ENCODE data around the gene CLEC4E. TPM values are rescaled to one million over a fixed set of nuclear protein-coding genes. Genes with fewer than 3 reads are reported as not detected.
"Not testable (repeated sequence)": the region's sequence is repeated elsewhere in the genome, so short reads cannot be mapped to it uniquely, and the experiment has no call there.

Gene CLEC4E, protein sequence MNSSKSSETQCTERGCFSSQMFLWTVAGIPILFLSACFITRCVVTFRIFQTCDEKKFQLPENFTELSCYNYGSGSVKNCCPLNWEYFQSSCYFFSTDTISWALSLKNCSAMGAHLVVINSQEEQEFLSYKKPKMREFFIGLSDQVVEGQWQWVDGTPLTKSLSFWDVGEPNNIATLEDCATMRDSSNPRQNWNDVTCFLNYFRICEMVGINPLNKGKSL
- 10 to 100 TPM in 5 of 6 donors, 1 to 10 TPM in 1; 3.0 to 30.8 (median 16.3) TPM for total RNA-seq

DNA sequence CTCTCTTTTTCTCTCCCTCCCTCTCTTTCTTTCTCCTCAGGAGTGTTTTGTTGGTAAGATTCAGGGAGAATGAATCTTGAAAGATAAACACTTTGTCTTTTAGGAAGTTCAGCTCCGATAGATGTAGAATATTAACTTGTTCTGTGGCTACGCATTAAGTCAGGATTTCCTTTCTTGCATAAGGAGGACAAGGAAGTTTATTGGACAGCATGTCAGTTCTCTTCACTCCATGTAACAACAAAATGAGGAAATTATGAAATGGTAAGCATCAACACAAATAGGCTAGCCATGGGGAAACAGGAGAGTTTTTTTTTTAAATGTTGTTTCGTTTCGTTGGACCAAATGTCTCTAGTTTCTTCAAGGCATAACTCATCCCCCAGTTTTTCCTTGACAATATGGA lies at the start of gene CLEC4E:
Gene CLEC4E, minus strand, starts transcription at position 75 of the 400 bp plus-strand sequence. CDS start 108 bp downstream, outside the sequence.
- TF ChIP-seq POLR2A (IDR thresholded peaks at IDR 0.05) (peak in 1 of 4 donors; percentile 52), POLR2AphosphoS5 (IDR thresholded peaks at IDR 0.05) (peak in 1 of 2 donors; percentile 53)
- H3K4me1 ChIP-seq, result peaks cover 0 to 18% (median 14%) of the 10 kb centered on the region in 4 donors
- H3K27ac ChIP-seq, result peak within 1 kb of the TSS; percentile 50 to 88 (median 72)
- H3K36me3 ChIP-seq, result peaks cover 0 to 13% (median 0%) of the 10 kb centered on the region in 4 donors
- DNase-seq, H3K27me3 ChIP-seq, H3K9me3 ChIP-seq: not testable (repeated sequence)
- peak; percentile 57 to 85 for ATAC-seq (ENCODE audit: low FRiP score in 2 of 2)
- H3K4me3 ChIP-seq, result peak within 1 kb of the TSS in 3 of 4 donors; percentile 0 to 36 (median 12)
- 36 to 39% methylated on average over 4 of the region's 4 CpGs for WGBS, 2 donors

- Histone ChIP-seq H3K27me3 (no peaks in the 10 kb centered on the region), H3K4me3 (no peak overlapping the region)
- TF ChIP-seq, protein P1, sequence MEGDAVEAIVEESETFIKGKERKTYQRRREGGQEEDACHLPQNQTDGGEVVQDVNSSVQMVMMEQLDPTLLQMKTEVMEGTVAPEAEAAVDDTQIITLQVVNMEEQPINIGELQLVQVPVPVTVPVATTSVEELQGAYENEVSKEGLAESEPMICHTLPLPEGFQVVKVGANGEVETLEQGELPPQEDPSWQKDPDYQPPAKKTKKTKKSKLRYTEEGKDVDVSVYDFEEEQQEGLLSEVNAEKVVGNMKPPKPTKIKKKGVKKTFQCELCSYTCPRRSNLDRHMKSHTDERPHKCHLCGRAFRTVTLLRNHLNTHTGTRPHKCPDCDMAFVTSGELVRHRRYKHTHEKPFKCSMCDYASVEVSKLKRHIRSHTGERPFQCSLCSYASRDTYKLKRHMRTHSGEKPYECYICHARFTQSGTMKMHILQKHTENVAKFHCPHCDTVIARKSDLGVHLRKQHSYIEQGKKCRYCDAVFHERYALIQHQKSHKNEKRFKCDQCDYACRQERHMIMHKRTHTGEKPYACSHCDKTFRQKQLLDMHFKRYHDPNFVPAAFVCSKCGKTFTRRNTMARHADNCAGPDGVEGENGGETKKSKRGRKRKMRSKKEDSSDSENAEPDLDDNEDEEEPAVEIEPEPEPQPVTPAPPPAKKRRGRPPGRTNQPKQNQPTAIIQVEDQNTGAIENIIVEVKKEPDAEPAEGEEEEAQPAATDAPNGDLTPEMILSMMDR (IDR thresholded peaks at IDR 0.05), result no peak
- no peak for TF ChIP-seq POLR2A (IDR thresholded peaks at IDR 0.05)
- no peak for TF ChIP-seq POLR2AphosphoS5 (IDR thresholded peaks at IDR 0.05)
- TF ChIP-seq EP300 (IDR thresholded peaks at IDR 0.05), result no peak
Measured at GRCh38 chr12:8589679-8590078, 49.0 kb upstream of the CLEC4E start.

GRCh38 chr12:8584478-8584877 lies 43.8 kb upstream of the CLEC4E start:
- not testable (repeated sequence) for H3K4me1 ChIP-seq; H3K4me3 ChIP-seq; H3K27me3 ChIP-seq; H3K9me3 ChIP-seq; ATAC-seq (ENCODE audit: low FRiP score in 2 of 2); H3K36me3 ChIP-seq
- peak overlapping the region in 1 of 4 donors; percentile 15 for H3K27ac ChIP-seq
- peak in 1 of 2 donors; percentile 25 for DNase-seq
- 92 to 95% methylated on average over 13 of the region's 13 CpGs for WGBS, 2 donors

More at GRCh38 chr12:8589679-8590078, 49.0 kb upstream of the CLEC4E start:
- DNase-seq, result no peak
- WGBS, 2 donors, result 81 to 83% methylated on average over 7 of the region's 7 CpGs
- H3K36me3 ChIP-seq, result no peaks in the 10 kb centered on the region
- no peaks in the 10 kb centered on the region for H3K9me3 ChIP-seq
- no peak for ATAC-seq (ENCODE audit: low FRiP score in 2 of 2)
- no peaks in the 10 kb centered on the region for H3K4me1 ChIP-seq
- no peak overlapping the region for H3K27ac ChIP-seq

DNA sequence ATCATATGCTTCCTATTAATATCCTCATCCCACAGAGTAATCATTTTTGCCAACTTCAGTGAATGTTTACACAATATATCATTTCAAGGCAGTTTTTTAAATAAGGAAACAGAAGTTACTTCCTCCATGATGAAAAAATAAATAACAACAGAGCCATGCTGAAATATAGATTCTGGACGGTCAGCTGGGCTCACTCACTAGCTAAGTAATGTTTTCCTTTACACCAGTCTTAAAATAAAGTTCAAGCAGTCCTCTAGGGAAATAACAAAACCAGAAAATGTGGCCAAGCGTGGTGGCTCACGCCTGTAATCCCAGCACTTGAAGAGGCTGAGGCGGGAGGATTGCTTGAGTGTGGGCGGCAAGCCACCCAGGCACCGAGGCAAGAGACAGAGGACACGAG lies 43.3 kb upstream of the CLEC4E start:
- TF ChIP-seq, protein P1 (IDR thresholded peaks at IDR 0.05), result no peak
- TF ChIP-seq EP300 (IDR thresholded peaks at IDR 0.05) (no peak), POLR2A (IDR thresholded peaks at IDR 0.05) (no peak), POLR2AphosphoS5 (IDR thresholded peaks at IDR 0.05) (no peak)
- Histone ChIP-seq H3K4me3 (no peak overlapping the region), H3K27ac (peak overlapping the region in 1 of 4 donors; percentile 15), H3K36me3 (no peaks in the 10 kb centered on the region), H3K9me3 (no peaks in the 10 kb centered on the region), H3K4me1 (peaks cover 0 to 3% (median 0%) of the 10 kb centered on the region in 4 donors), H3K27me3 (no peaks in the 10 kb centered on the region)
- DNase-seq (no peak), ATAC-seq (ENCODE audit: low FRiP score in 2 of 2) (peak in 1 of 2 donors; percentile 23)
- WGBS, 2 donors, result 52 to 54% methylated on average over 7 of the region's 7 CpGs

DNA sequence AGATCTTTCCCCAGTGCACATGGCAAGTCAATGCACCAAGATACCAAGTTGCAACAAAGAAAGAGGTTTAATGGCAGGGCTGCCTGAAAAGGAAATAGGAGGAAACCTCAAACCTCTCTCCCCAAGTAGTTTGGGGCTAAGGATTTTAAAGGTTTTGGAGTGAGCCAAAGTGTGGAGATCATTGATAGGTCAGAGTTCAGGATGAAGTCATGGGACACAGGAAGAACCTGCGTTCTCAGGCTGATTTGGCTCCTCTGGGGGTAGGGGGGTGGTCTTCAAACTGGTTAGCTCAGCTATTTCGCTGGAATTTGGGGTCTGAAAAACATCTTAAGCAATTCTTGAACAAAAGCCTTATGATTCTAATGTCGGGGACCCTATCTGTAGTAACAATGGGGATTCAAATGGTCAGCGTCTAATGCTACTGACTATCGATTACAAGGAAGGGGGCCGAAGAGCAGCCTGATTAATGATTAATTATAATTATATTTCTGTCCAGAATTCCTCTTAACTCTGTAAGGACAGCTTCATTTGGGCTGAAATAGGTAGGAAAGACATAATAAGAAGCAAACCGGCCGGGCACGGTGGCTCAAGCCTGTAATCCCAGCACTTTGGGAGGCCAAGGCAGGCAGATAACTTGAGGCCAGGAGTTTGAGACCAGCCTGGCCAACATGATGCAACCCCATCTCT lies 40.5 kb upstream of the CLEC4E start:
- Histone ChIP-seq H3K4me3 (no peak overlapping the region), H3K9me3 (no peaks in the 10 kb centered on the region), H3K4me1 (peaks cover 0 to 3% (median 0%) of the 10 kb centered on the region in 4 donors), H3K27me3 (no peaks in the 10 kb centered on the region), H3K36me3 (no peaks in the 10 kb centered on the region), H3K27ac (no peak overlapping the region)
- no peak for DNase-seq
- 67 to 71% methylated on average over 9 of the region's 9 CpGs for WGBS, 2 donors
- no peak for ATAC-seq (ENCODE audit: low FRiP score in 2 of 2)
- no peak for TF ChIP-seq POLR2A (IDR thresholded peaks at IDR 0.05)

DNA sequence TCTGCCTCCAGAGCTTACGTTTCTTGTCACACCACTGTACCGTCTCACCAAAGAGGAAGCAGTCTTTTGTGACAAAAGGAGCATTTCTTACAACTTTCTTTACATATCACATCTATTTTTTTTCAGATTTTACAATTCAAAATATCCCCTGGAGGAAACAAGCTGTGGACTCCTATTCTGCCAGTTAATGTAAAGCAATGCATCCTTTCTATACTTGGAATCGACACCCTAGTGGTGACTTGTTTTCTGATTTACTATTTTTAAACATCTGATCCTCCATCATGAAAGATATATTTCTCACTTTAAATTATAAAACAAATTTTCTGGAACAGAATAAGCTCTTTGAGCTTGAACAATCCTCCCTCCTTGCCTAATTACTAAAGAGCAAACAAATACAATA lies 37.2 kb upstream of the CLEC4E start:
- Histone ChIP-seq H3K9me3 (no peaks in the 10 kb centered on the region), H3K4me3 (no peak overlapping the region), H3K27ac (no peak overlapping the region), H3K36me3 (no peaks in the 10 kb centered on the region), H3K27me3 (no peaks in the 10 kb centered on the region), H3K4me1 (peaks cover 0 to 3% (median 0%) of the 10 kb centered on the region in 4 donors)
- WGBS, 2 donors, result 60 to 77% methylated on average over 3 of the region's 3 CpGs
- DNase-seq, result no peak
- ATAC-seq (ENCODE audit: low FRiP score in 2 of 2), result no peak
- TF ChIP-seq POLR2A (IDR thresholded peaks at IDR 0.05) (no peak), POLR2AphosphoS5 (IDR thresholded peaks at IDR 0.05) (no peak), EP300 (IDR thresholded peaks at IDR 0.05) (no peak)
- TF ChIP-seq, protein P1 (IDR thresholded peaks at IDR 0.05), result no peak

All from upper lobe of left lung (tissue), 6 donors.